SKM-1 treated with dmso at 0.1 percent for 144 hours (cell line): ENCODE results near the gene AKAP8L.
"Not testable (repeated sequence)": the region's sequence is repeated elsewhere in the genome, so short reads cannot be mapped to it uniquely, and the experiment has no call there.

Experiments used
- DNase-seq: peaks from one replicate; lab custom pipeline; 2025; ENCODE audit not compliant: unreplicated experiment; lab: John Stamatoyannopoulos, UW

AKAP8L gene

GRCh38 chr19:15421721-15422260 lies 3.0 kb upstream of the AKAP8L start:
- no peak for DNase-seq

- DNase-seq, result no peak
Measured at GRCh38 chr19:15421136-15421695, 2.4 kb upstream of the AKAP8L start.

GRCh38 chr19:15419413-15420025 lies 731 bp upstream of the AKAP8L start:
- DNase-seq, result no peak

- no peak for DNase-seq
Measured at GRCh38 chr19:15418231-15418578, 583 bp downstream of the AKAP8L start.

- DNase-seq, result no peak
Measured at GRCh38 chr19:15417699-15418098, 1.1 kb downstream of the AKAP8L start.

GRCh38 chr19:15412832-15413231 lies 6.0 kb downstream of the AKAP8L start:
- DNase-seq, result no peak

- DNase-seq, result not testable (repeated sequence)
Measured at GRCh38 chr19:15411351-15411750, 7.4 kb downstream of the AKAP8L start.

- DNase-seq, result no peak
Measured at GRCh38 chr19:15404780-15405211, 14.0 kb downstream of the AKAP8L start.

GRCh38 chr19:15404097-15404779 lies 14.6 kb downstream of the AKAP8L start:
- no peak for DNase-seq

- DNase-seq, result no peak
Measured at GRCh38 chr19:15403151-15403531, 15.6 kb downstream of the AKAP8L start.

- DNase-seq, result no peak
Measured at GRCh38 chr19:15402411-15403150, 16.2 kb downstream of the AKAP8L start.

GRCh38 chr19:15401397-15401710 lies 17.4 kb downstream of the AKAP8L start:
- no peak for DNase-seq

- no peak for DNase-seq
Measured at GRCh38 chr19:15400521-15401396, 18.0 kb downstream of the AKAP8L start.

GRCh38 chr19:15399635-15400034 lies 19.2 kb downstream of the AKAP8L start:
- DNase-seq, result no peak

GRCh38 chr19:15399234-15399515 lies 19.6 kb downstream of the AKAP8L start:
- DNase-seq, result no peak

- DNase-seq, result no peak
Measured at GRCh38 chr19:15398501-15399233, 20.1 kb downstream of the AKAP8L start.

GRCh38 chr19:15397782-15398181 lies 21.0 kb downstream of the AKAP8L start:
- no peak for DNase-seq

GRCh38 chr19:15397236-15397635 lies 21.6 kb downstream of the AKAP8L start:
- no peak for DNase-seq

GRCh38 chr19:15396436-15396835 lies 22.4 kb downstream of the AKAP8L start:
- no peak for DNase-seq

GRCh38 chr19:15395251-15395650 lies 23.5 kb downstream of the AKAP8L start:
- DNase-seq, result not testable (repeated sequence)
